Measurements from ENCODE around the gene APBA2.

APBA2 gene

DNA sequence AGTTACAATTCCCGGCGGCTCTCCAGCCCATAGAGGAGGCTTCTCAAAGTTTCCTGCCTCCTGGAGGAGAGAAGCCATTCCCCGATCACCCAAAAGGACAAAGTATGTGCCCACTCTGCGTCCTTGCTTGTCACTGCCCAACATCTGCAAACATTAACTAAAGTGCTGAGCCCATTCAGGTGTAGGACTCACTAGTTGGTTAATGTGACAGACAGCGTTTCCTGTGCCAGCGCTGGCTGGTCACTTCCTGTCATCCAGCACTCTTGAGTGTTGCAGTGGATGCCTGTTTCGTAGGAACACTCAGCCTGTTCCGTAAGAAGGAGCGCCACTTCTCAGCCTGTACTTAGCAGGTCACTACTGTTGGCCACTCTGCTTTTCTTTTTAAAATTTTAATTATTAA is 100.3 kb downstream of the APBA2 start:
- no peak overlapping the region for H3K4me3 ChIP-seq (ENCODE audit: low read length in 2 of 2)
- H3K27ac ChIP-seq (ENCODE audit: low read length) = no peak overlapping the region
- no peaks in the 10 kb centered on the region for H3K9me3 ChIP-seq (ENCODE audit: control insufficient read depth in 2 of 2, low read length in 2 of 2)
- no peaks in the 10 kb centered on the region for H3K27me3 ChIP-seq (ENCODE audit: control insufficient read depth in 1 of 2, insufficient read depth in 2 of 2, low read length in 2 of 2)
- H3K36me3 ChIP-seq (ENCODE audit: control insufficient read depth in 2 of 2, insufficient read depth in 2 of 2, low read length in 2 of 2) = no peaks in the 10 kb centered on the region
- no peak overlapping the region for H3K9ac ChIP-seq (ENCODE audit: low read length in 2 of 2)
- H3K4me1 ChIP-seq (ENCODE audit: control insufficient read depth, insufficient read depth, low read length) = no peaks in the 10 kb centered on the region

DNA sequence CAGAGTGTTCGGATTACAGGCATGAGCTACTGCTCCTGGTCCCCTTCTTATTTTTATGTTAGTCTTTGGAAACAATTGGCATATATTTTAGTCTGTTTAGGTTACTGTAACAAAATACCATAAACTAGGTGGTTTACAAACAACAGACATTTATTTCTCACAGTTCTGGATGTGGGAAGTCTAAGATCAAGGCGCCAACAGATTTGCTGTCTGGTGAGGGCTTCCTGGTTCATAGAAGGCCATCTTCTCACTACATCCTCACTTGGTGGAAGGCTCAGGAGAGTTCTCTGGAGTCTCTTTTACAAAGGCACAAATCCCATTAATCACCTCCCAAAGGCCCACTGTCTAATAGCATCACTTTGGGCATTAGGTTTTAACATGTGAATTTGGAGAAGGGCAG is 101.0 kb downstream of the APBA2 start:
- Histone ChIP-seq H3K9ac (ENCODE audit: low read length in 2 of 2) (no peak overlapping the region), H3K4me3 (ENCODE audit: low read length in 2 of 2) (no peak overlapping the region), H3K27me3 (ENCODE audit: control insufficient read depth in 1 of 2, insufficient read depth in 2 of 2, low read length in 2 of 2) (no peaks in the 10 kb centered on the region), H3K4me1 (ENCODE audit: control insufficient read depth, insufficient read depth, low read length) (no peaks in the 10 kb centered on the region), H3K9me3 (ENCODE audit: control insufficient read depth in 2 of 2, low read length in 2 of 2) (no peaks in the 10 kb centered on the region), H3K27ac (ENCODE audit: low read length) (no peak overlapping the region), H3K36me3 (ENCODE audit: control insufficient read depth in 2 of 2, insufficient read depth in 2 of 2, low read length in 2 of 2) (no peaks in the 10 kb centered on the region)

DNA sequence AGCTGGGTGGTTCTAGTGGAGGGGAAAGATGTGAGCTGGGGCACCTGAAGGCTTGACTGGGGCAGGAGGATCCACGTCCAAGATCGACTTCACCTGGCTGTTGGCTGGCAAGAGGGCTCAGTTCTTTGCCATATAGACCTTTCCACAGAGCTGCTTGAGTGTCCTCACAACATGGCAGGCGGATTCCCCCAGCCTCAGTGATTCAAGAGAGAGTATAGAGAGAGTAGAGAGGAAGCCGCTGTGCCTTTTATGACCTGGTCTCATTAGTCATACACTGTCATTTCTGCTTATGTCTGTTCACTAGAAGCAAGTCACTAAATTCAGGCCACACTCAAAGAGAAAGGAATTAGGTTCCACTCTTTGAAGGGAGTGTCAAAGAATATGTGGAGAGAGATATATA is 101.6 kb downstream of the APBA2 start:
- no peak overlapping the region for H3K9ac ChIP-seq (ENCODE audit: low read length in 2 of 2)
- H3K4me1 ChIP-seq (ENCODE audit: control insufficient read depth, insufficient read depth, low read length) = no peaks in the 10 kb centered on the region
- no peaks in the 10 kb centered on the region for H3K9me3 ChIP-seq (ENCODE audit: control insufficient read depth in 2 of 2, low read length in 2 of 2)
- no peaks in the 10 kb centered on the region for H3K27me3 ChIP-seq (ENCODE audit: control insufficient read depth in 1 of 2, insufficient read depth in 2 of 2, low read length in 2 of 2)
- H3K27ac ChIP-seq (ENCODE audit: low read length) = no peak overlapping the region
- H3K36me3 ChIP-seq (ENCODE audit: control insufficient read depth in 2 of 2, insufficient read depth in 2 of 2, low read length in 2 of 2) = no peaks in the 10 kb centered on the region
- no peak overlapping the region for H3K4me3 ChIP-seq (ENCODE audit: low read length in 2 of 2)

DNA sequence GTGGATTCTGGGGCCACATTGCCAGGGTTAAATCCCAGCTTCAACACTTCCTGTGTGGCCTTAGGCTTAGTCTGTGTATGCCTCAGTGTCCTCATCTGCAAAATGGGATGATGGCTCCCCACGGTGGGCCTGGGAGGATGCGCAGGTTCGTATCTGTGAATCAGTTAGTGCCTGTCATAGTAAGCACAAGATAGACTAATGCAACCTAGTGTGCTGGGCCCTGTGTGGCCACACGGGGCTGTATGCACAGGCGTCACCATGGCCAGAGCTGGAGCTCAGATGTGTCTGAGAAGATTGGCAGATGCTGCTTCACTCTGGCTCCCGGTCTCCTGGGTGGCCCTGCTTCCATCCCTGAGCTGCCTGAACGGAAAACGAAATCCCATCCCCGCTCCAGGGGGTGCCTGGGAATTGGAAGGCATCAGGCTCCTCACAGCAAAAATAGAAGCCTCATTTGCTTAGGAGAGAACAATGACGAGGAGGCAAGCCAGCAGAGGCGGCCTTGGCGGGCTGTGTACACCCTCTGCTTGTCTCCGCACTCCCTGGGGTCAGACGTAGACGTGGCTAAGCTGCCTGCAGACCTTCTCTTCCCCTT is 103.6 kb downstream of the APBA2 start:
- Histone ChIP-seq H3K36me3 (ENCODE audit: control insufficient read depth in 2 of 2, insufficient read depth in 2 of 2, low read length in 2 of 2) (no peaks in the 10 kb centered on the region), H3K9ac (ENCODE audit: low read length in 2 of 2) (no peak overlapping the region), H3K27me3 (ENCODE audit: control insufficient read depth in 1 of 2, insufficient read depth in 2 of 2, low read length in 2 of 2) (no peaks in the 10 kb centered on the region), H3K4me1 (ENCODE audit: control insufficient read depth, insufficient read depth, low read length) (no peaks in the 10 kb centered on the region), H3K4me3 (ENCODE audit: low read length in 2 of 2) (no peak overlapping the region), H3K27ac (ENCODE audit: low read length) (no peak overlapping the region), H3K9me3 (ENCODE audit: control insufficient read depth in 2 of 2, low read length in 2 of 2) (no peaks in the 10 kb centered on the region)

DNA sequence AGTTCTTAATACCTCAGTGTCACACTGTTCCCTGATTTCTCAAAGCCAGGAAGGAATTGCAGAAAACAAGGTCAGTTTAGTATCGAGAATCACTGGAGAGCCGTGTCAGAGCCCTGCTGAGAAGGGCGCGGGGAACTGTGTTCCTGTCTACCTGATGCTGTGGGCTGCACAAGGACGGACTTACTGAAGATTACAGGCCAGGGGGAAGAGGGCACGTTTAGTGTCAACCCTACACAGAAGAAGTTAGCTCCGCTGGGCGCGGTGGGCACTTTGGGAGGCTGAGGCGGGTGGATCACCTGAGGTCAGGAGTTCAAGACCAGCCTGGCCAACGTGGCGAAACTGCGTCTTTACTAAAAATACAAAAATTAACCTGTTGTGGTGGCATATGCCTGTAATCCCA is 104.1 kb downstream of the APBA2 start:
- no peak overlapping the region for H3K4me3 ChIP-seq (ENCODE audit: low read length in 2 of 2)
- H3K27me3 ChIP-seq (ENCODE audit: control insufficient read depth in 1 of 2, insufficient read depth in 2 of 2, low read length in 2 of 2) = no peaks in the 10 kb centered on the region
- H3K9me3 ChIP-seq (ENCODE audit: control insufficient read depth in 2 of 2, low read length in 2 of 2) = no peaks in the 10 kb centered on the region
- no peak overlapping the region for H3K27ac ChIP-seq (ENCODE audit: low read length)
- no peak overlapping the region for H3K9ac ChIP-seq (ENCODE audit: low read length in 2 of 2)
- no peaks in the 10 kb centered on the region for H3K36me3 ChIP-seq (ENCODE audit: control insufficient read depth in 2 of 2, insufficient read depth in 2 of 2, low read length in 2 of 2)
- no peaks in the 10 kb centered on the region for H3K4me1 ChIP-seq (ENCODE audit: control insufficient read depth, insufficient read depth, low read length)

DNA sequence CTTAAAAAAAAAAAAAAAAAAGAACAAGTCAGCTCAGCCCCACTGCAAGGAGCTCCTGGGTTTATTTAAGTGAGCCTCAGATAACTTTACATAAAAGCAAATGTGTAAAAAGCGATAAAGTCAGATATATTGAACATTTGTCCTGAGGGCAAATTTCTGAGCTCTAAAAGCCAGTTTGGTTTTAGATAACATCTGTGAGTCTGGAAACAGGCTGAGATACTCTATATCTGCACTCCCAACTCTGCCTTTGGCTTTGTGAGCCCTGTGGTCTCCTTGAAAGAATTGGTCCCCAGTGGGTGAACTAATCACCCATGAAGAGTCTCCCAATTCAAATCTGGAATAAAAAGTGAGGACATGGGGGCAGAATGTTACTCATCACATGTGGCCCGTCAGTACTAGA is 104.6 kb downstream of the APBA2 start:
- Histone ChIP-seq H3K4me3 (ENCODE audit: low read length in 2 of 2) (no peak overlapping the region), H3K9ac (ENCODE audit: low read length in 2 of 2) (no peak overlapping the region), H3K27me3 (ENCODE audit: control insufficient read depth in 1 of 2, insufficient read depth in 2 of 2, low read length in 2 of 2) (no peaks in the 10 kb centered on the region), H3K4me1 (ENCODE audit: control insufficient read depth, insufficient read depth, low read length) (no peaks in the 10 kb centered on the region), H3K36me3 (ENCODE audit: control insufficient read depth in 2 of 2, insufficient read depth in 2 of 2, low read length in 2 of 2) (no peaks in the 10 kb centered on the region), H3K9me3 (ENCODE audit: control insufficient read depth in 2 of 2, low read length in 2 of 2) (no peaks in the 10 kb centered on the region), H3K27ac (ENCODE audit: low read length) (no peak overlapping the region)

DNA sequence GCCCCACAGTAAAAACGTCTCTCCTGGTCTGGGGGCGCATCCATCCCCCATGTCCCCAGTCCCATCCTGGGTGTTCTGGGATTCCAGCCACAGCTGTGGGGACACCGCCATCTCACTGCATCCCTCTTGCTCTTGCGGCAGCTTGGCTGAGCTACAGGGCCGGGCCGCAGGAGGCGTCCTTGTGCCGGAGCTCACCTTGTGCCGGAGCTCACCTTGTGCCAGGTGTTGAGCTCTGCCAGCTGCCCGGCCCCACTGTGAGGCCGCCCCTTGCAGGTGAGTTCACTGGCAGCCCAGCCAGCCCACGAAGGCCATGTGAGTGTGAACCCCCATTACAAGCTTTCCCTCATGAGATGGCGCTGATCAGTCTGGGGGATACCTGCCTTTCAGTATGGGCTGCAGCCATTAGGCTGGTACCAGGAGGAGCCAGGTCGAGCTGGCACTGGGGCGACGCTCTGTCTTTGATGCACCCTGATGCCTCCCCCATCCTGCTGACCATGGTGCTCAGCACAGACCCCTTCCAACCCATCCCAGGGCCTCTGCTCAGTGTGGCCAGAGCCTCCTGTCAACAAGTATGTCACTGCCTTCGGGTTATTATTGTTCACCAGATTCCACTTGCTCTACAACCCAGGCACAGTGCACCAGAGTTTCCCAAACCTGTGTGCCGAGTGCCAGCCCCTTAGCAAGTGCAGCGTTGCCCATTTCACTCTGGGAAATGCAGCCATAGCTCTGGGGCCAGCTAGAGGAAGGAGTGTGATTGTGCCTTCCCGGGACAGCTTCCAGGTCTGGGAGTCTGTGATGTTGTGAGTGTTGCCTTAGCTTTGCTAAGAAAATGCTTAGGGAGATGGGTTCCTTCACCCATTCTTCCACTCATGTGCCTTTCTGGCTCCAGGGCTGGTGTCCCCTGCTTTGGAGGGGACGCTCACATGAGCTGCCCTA is 105.7 kb downstream of the APBA2 start:
- H3K9ac ChIP-seq (ENCODE audit: low read length in 2 of 2) = no peak overlapping the region
- no peaks in the 10 kb centered on the region for H3K27me3 ChIP-seq (ENCODE audit: control insufficient read depth in 1 of 2, insufficient read depth in 2 of 2, low read length in 2 of 2)
- no peaks in the 10 kb centered on the region for H3K36me3 ChIP-seq (ENCODE audit: control insufficient read depth in 2 of 2, insufficient read depth in 2 of 2, low read length in 2 of 2)
- H3K4me3 ChIP-seq (ENCODE audit: low read length in 2 of 2) = no peak overlapping the region
- H3K4me1 ChIP-seq (ENCODE audit: control insufficient read depth, insufficient read depth, low read length) = no peaks in the 10 kb centered on the region
- no peaks in the 10 kb centered on the region for H3K9me3 ChIP-seq (ENCODE audit: control insufficient read depth in 2 of 2, low read length in 2 of 2)
- H3K27ac ChIP-seq (ENCODE audit: low read length) = no peak overlapping the region

DNA sequence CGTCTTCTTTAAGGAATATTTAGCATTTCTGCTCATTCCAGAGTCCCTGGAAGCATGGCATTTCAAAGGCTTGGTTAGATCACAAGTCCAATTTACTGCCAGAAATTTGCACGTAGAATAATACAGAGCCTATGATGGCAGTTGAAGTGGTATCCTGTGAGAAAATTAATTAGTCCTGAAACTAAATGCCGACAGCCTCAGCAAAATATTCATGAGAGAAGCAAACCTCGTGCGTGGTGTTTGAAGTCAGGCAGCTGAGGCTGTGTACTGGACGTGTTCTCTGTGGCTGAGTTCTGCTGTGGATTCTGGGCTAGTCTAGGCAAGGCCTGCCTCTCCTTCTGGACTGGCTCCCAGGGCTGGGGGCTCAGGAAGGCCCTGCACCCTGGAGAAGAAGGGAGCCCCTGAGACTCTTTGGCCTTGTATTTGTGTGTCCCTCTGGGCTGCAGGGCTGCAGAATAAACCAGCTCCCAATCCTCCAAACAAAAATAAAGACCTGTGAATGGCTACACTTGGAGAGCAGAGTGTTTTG is 106.6 kb downstream of the APBA2 start:
- H3K27ac ChIP-seq (ENCODE audit: low read length) = no peak overlapping the region
- H3K9ac ChIP-seq (ENCODE audit: low read length in 2 of 2) = no peak overlapping the region

DNA sequence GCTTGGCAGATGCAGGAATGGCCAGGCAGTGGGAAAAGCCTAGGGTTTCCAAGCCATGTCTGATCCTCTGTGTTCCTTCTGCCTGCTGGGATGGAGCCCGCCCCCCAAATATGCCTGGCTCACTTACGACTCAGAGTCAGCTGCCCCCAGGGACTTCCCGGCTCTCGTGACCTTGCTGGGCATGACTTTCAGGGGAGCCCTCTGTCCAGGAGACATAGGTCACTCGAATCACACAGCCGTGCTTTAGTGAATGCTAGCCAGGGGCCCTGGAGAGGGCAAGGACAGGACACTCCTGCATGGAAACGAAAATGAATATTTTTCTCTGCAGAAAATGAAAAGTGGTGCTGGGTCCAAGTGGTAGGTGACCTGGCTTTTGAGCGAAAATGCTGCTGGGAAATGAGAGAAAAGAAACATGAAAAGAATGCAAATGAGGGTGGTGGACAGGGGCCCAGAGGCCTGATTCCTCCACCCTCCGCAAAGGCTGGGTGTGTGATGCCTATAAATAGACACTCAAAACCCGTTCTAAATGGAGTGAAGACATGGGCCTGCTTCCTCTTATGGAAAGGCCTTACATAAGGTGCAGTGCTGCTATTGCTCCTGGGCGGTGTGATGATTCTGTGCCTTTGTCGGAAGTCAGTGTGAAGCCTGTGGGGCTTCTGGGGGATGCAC is 107.4 kb downstream of the APBA2 start:
- Histone ChIP-seq H3K9ac (ENCODE audit: low read length in 2 of 2) (no peak overlapping the region), H3K27ac (ENCODE audit: low read length) (no peak overlapping the region), H3K9me3 (ENCODE audit: control insufficient read depth in 2 of 2, low read length in 2 of 2) (no peaks in the 10 kb centered on the region)

More for the DNA sequence above, 106.6 kb downstream of the APBA2 start:
- Histone ChIP-seq H3K9me3 (ENCODE audit: control insufficient read depth in 2 of 2, low read length in 2 of 2) (no peaks in the 10 kb centered on the region), H3K4me1 (ENCODE audit: control insufficient read depth, insufficient read depth, low read length) (no peaks in the 10 kb centered on the region), H3K27me3 (ENCODE audit: control insufficient read depth in 1 of 2, insufficient read depth in 2 of 2, low read length in 2 of 2) (no peaks in the 10 kb centered on the region), H3K4me3 (ENCODE audit: low read length in 2 of 2) (no peak overlapping the region), H3K36me3 (ENCODE audit: control insufficient read depth in 2 of 2, insufficient read depth in 2 of 2, low read length in 2 of 2) (no peaks in the 10 kb centered on the region)

DNA sequence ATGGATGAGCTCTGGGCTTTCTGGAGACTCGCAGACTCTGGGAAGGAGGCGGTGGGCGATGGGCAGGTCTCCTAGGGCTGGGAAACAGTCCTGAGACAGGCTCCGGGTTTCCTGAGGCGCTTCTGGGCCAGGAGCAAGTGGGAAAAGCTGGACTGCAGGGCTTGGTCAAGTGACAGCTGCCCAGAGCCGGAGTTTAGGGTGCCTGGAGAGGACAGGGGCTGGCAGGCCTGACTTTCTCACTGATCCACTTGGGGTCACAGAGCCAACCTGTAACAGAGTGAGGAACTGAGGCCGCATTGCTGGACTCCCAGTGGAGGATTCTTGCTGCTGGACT is 107.9 kb downstream of the APBA2 start:
- H3K27ac ChIP-seq (ENCODE audit: low read length) = no peak overlapping the region
- H3K36me3 ChIP-seq (ENCODE audit: control insufficient read depth in 2 of 2, insufficient read depth in 2 of 2, low read length in 2 of 2) = no peaks in the 10 kb centered on the region
- no peaks in the 10 kb centered on the region for H3K4me1 ChIP-seq (ENCODE audit: control insufficient read depth, insufficient read depth, low read length)
- no peak overlapping the region for H3K4me3 ChIP-seq (ENCODE audit: low read length in 2 of 2)
- H3K9me3 ChIP-seq (ENCODE audit: control insufficient read depth in 2 of 2, low read length in 2 of 2) = no peaks in the 10 kb centered on the region
- no peak overlapping the region for H3K9ac ChIP-seq (ENCODE audit: low read length in 2 of 2)
- H3K27me3 ChIP-seq (ENCODE audit: control insufficient read depth in 1 of 2, insufficient read depth in 2 of 2, low read length in 2 of 2) = no peaks in the 10 kb centered on the region

More for the DNA sequence above, 107.4 kb downstream of the APBA2 start:
- no peaks in the 10 kb centered on the region for H3K27me3 ChIP-seq (ENCODE audit: control insufficient read depth in 1 of 2, insufficient read depth in 2 of 2, low read length in 2 of 2)
- H3K36me3 ChIP-seq (ENCODE audit: control insufficient read depth in 2 of 2, insufficient read depth in 2 of 2, low read length in 2 of 2) = no peaks in the 10 kb centered on the region
- H3K4me3 ChIP-seq (ENCODE audit: low read length in 2 of 2) = no peak overlapping the region
- H3K4me1 ChIP-seq (ENCODE audit: control insufficient read depth, insufficient read depth, low read length) = no peaks in the 10 kb centered on the region
